ENCODE results near the gene KDM2B. TPM values are rescaled to one million over a fixed set of nuclear protein-coding genes. Genes with fewer than 3 reads are reported as not detected.

Gene KDM2B
- total RNA-seq, 1 experiment from 2014 or later: 45.1 TPM

DNA sequence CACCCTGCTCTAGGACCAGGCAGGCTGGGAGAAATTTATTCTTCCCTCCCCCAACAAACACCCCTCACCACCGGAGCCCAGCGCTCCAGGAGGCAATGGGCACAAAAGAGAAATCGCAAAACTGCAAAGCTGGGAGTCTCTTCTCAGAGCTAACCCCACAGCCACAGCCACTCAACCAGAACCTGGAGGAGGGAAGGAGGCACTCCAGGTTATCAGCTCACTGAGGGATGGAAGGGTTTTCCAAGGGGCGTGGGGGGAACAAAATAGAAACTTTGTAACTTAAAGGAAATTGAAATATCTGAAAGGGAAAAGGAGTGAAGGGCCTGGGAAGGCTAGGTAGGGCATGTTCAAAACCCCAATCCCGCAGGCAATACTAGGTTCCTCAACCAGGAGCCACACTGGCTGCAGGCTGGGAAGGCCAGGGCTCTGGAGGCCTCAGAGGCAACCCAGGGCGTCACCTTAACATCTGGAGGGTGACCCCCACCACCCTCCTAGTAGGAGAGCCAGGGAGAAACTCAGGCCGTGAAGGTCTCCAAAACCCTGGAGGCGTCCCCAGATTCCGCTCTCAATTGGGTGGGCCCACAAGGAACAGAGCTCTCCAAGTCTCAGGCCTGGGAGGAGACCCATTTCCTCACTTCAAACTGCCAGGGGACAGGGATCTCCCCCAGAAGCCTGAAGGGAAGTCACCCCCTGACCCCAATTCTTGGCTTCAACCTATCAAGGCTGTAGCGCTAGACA, 3.2 kb downstream of the KDM2B start:
- TF ChIP-seq EZH2 (IDR thresholded peaks at IDR 0.05; ENCODE audit: low read depth): no peak
- BruUV-seq (replicated peaks): no TSS peak
- no peaks in the 10 kb centered on the region for H3K27me3 ChIP-seq (ENCODE audit: insufficient read depth, low read depth)
- H3K4me1 ChIP-seq (replicated peaks; ENCODE audit: insufficient read depth): peaks cover 38% of the 10 kb centered on the region
- POLR2A ChIA-PET (ENCODE audit: unreplicated experiment): interaction anchor here (0.6 to 0.7 kb wide), 4 partner anchors 25 to 231 kb away, joined by 3 to 14 read pairs (median 6); no protein-coding TSS in a partner anchor
- H4K20me1 ChIP-seq (ENCODE audit: insufficient read depth): no peaks in the 10 kb centered on the region
- intact Hi-C loops (cut with micrococcal nuclease; ENCODE audit: unreplicated experiment): no loop called here
- H2AFZ ChIP-seq: no peak overlapping the region
- CTCF ChIA-PET: interaction anchor here (0.5 to 1.7 kb wide), 5 partner anchors 25 to 218 kb away, joined by 3 to 12 read pairs (median 3); no protein-coding TSS in a partner anchor
- peaks cover 24% of the 10 kb centered on the region; the same call in 1 of the 2 replicates for H3F3A ChIP-seq (ENCODE audit: insufficient read depth, low read depth)
- DNase-seq: no peak
- H3K4me2 ChIP-seq: peak overlapping the region; percentile 68
- H3K36me3 ChIP-seq (ENCODE audit: low read depth): no peaks in the 10 kb centered on the region
- H3K9me3 ChIP-seq (ENCODE audit: insufficient read depth, low read depth): no peaks in the 10 kb centered on the region
- H3K27ac ChIP-seq: peak overlapping the region; percentile 88
- H3K79me2 ChIP-seq (ENCODE audit: low read depth): peaks cover 3% of the 10 kb centered on the region; the same call in 1 of the 2 replicates
- no peaks in the 10 kb centered on the region for H3K9me2 ChIP-seq (ENCODE audit: insufficient read depth)
- H3K4me3 ChIP-seq: no peak overlapping the region; the same call in 1 of the 2 replicates

- no peaks in the 10 kb centered on the region for H4K20me1 ChIP-seq (ENCODE audit: insufficient read depth)
- no TSS peak for BruUV-seq (replicated peaks)
- peak overlapping the region; percentile 68 for H3K4me2 ChIP-seq
- no peaks in the 10 kb centered on the region for H3K36me3 ChIP-seq (ENCODE audit: low read depth)
- peaks cover 24% of the 10 kb centered on the region; the same call in 1 of the 2 replicates for H3F3A ChIP-seq (ENCODE audit: insufficient read depth, low read depth)
- peak overlapping the region; percentile 88 for H3K27ac ChIP-seq
- no peak overlapping the region; the same call in 1 of the 2 replicates for H3K4me3 ChIP-seq
- DNase-seq: peak; percentile 42 to 83
- peaks cover 3% of the 10 kb centered on the region; the same call in 1 of the 2 replicates for H3K79me2 ChIP-seq (ENCODE audit: low read depth)
- ChIA-PET CTCF (interaction anchor here (0.5 to 1.7 kb wide), 6 partner anchors 18 to 219 kb away, joined by 3 to 12 read pairs (median 4); no protein-coding TSS in a partner anchor), POLR2A (ENCODE audit: unreplicated experiment) (interaction anchor here (0.6 to 0.7 kb wide), 5 partner anchors 24 to 215 kb away, joined by 3 to 14 read pairs (median 4); partner anchors contain the start of gene RNF34)
- intact Hi-C loops (cut with micrococcal nuclease; ENCODE audit: unreplicated experiment): no loop called here
- peaks cover 35% of the 10 kb centered on the region for H3K4me1 ChIP-seq (replicated peaks; ENCODE audit: insufficient read depth)
- H2AFZ ChIP-seq: peak overlapping the region; percentile 67
- no peaks in the 10 kb centered on the region for H3K9me2 ChIP-seq (ENCODE audit: insufficient read depth)
- no peaks in the 10 kb centered on the region for H3K9me3 ChIP-seq (ENCODE audit: insufficient read depth, low read depth)
- TF ChIP-seq EZH2 (IDR thresholded peaks at IDR 0.05; ENCODE audit: low read depth): no peak
- TF ChIP-seq, protein P1, sequence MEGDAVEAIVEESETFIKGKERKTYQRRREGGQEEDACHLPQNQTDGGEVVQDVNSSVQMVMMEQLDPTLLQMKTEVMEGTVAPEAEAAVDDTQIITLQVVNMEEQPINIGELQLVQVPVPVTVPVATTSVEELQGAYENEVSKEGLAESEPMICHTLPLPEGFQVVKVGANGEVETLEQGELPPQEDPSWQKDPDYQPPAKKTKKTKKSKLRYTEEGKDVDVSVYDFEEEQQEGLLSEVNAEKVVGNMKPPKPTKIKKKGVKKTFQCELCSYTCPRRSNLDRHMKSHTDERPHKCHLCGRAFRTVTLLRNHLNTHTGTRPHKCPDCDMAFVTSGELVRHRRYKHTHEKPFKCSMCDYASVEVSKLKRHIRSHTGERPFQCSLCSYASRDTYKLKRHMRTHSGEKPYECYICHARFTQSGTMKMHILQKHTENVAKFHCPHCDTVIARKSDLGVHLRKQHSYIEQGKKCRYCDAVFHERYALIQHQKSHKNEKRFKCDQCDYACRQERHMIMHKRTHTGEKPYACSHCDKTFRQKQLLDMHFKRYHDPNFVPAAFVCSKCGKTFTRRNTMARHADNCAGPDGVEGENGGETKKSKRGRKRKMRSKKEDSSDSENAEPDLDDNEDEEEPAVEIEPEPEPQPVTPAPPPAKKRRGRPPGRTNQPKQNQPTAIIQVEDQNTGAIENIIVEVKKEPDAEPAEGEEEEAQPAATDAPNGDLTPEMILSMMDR (conservative IDR thresholded peaks at IDR 0.05): no peak
- no peaks in the 10 kb centered on the region for H3K27me3 ChIP-seq (ENCODE audit: insufficient read depth, low read depth)
Measured at GRCh38 chr12:121576851-121577391, 3.9 kb downstream of the KDM2B start.

DNA sequence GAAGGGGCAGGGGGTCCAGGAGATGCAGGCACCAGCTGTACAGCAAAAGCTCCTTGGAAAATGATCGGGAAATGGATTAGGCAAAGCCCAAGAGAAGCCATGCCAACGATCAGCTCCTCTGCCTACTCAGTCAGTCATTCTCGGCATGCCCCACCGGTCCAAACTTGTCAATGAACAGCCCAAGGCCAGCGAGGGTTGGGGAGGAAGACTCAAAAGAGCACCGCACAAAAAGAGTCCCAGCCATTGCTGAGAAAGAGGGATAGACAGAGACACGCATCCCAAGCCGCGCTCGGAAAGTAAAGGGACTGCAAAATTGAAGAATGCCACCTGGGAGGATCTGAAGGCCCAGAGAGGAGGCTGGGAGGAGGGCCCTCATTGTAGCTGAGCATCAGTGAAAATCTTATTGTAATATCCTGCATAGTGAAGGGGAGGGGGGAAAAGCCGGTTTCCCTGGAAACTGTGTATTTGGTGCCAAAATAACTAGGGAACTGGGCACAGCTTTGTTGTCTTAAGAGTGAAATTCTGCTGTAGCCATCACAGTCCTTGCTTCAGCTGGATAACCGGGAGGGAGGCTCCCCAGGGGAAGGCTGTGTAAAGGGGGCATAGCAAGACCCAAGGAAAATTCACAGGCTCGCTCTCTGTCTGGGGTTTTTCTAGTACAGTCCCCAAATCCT, 4.7 kb downstream of the KDM2B start:
- Histone ChIP-seq H3K9me2 (ENCODE audit: insufficient read depth) (no peaks in the 10 kb centered on the region), H4K20me1 (ENCODE audit: insufficient read depth) (no peaks in the 10 kb centered on the region), H3K4me3 (no peak overlapping the region), H3K36me3 (ENCODE audit: low read depth) (no peaks in the 10 kb centered on the region), H3K27ac (peak overlapping the region; percentile 88), H3K4me1 (replicated peaks; ENCODE audit: insufficient read depth) (peaks cover 35% of the 10 kb centered on the region), H3K79me2 (ENCODE audit: low read depth) (peaks cover 3% of the 10 kb centered on the region; the same call in 1 of the 2 replicates), H3K9me3 (ENCODE audit: insufficient read depth, low read depth) (no peaks in the 10 kb centered on the region), H3K4me2 (peak overlapping the region; percentile 68; the same call in 1 of the 2 replicates), H2AFZ (no peak overlapping the region), H3F3A (ENCODE audit: insufficient read depth, low read depth) (peaks cover 19% of the 10 kb centered on the region; the same call in 1 of the 2 replicates), H3K27me3 (ENCODE audit: insufficient read depth, low read depth) (no peaks in the 10 kb centered on the region)
- no TSS peak for BruUV-seq (replicated peaks)
- no peak for DNase-seq
- TF ChIP-seq, protein P1 (conservative IDR thresholded peaks at IDR 0.05): no peak
- POLR2A ChIA-PET (ENCODE audit: unreplicated experiment): interaction anchor here (0.7 kb wide), 1 partner anchor 176 kb away, joined by 4 read pairs; the partner anchor contains the start of gene RNF34
- intact Hi-C loops (cut with micrococcal nuclease; ENCODE audit: unreplicated experiment): no loop called here
- CTCF ChIA-PET: no interaction called here
